Measurements from ENCODE around the gene PLOD1. TPM values are rescaled to one million over a fixed set of nuclear protein-coding genes. Genes with fewer than 3 reads are reported as not detected.

The PLOD1 gene
- total RNA-seq, 1 experiment from 2014 or later, result 156 TPM

DNA sequence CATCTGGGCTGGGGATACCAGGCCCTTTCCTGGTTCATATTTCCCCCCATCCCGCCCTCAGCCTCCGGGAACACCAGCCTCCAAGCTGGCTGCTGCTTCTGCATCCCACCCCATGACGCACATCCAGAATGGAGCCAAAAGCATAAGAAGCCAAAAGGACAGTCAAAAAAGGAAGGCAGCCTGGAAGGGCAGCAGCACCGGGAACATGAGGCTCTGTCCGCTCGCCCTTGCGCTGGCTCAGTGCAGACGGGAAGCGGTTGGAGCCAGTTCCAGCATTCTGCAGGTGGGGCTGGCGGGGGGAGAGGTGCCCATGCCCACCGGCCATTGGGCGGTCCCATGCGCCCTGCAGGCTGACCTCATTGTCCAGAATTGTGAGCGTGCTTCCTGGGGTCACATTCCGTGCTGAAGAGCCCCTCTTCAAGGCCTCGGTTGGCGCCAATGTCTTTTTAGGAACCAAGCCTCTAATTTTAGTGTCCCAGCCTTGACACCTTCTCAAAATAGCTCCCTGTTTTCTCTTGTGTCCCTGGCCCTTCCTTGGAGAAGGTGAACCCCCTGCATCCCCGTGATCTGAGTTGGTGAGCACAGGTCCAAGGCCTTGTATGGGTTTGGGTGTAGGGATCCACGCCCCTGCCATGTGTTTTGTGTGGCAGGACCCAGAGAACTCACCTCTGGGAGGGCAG lies 47.4 kb upstream of the PLOD1 start:
- in situ Hi-C loops (cut with HindIII; ENCODE audit: low pct_unique_long_range_greater_than_20kb, low sequenced_read_pairs), result no loop called here
- intact Hi-C loops (cut with micrococcal nuclease; ENCODE audit: unreplicated experiment), result no loop called here

DNA sequence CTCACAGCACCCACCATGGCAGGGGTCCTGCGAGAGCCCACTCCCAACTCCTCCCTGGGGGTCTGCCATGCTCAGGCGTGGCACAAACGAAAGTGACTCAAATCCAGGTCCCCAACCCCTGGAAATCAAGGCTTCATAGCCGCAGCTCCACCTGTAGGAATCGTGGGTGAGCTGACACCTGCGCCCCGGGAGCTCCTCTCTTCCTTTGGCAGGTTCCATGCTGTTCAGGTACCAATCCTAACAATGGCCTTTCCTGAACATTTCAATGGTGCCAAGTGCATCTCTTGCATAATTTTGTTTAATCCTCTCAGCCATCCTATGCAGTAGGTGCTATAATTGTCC lies 46.9 kb upstream of the PLOD1 start:
- Histone ChIP-seq H3K4me3 (ENCODE audit: low read depth in 2 of 2, low read length in 2 of 2) (no peak overlapping the region), H3K4me1 (ENCODE audit: control insufficient read depth, insufficient read depth, low read length) (no peaks in the 10 kb centered on the region), H3K36me3 (ENCODE audit: control insufficient read depth, insufficient read depth, low read length) (no peaks in the 10 kb centered on the region), H3K9me3 (ENCODE audit: control insufficient read depth, insufficient read depth, low read depth, low read length) (no peaks in the 10 kb centered on the region), H3K27me3 (ENCODE audit: control insufficient read depth, insufficient read depth, low read length) (no peaks in the 10 kb centered on the region), H3K27ac (ENCODE audit: low read length) (no peak overlapping the region)
- in situ Hi-C loops (cut with HindIII; ENCODE audit: low pct_unique_long_range_greater_than_20kb, low sequenced_read_pairs), result no loop called here
- BruUV-seq (replicated peaks), result no TSS peak
- intact Hi-C loops (cut with micrococcal nuclease; ENCODE audit: unreplicated experiment), result no loop called here
- ChIA-PET CTCF (no interaction called here), POLR2A (interaction anchor here (0.7 to 1.1 kb wide), 3 partner anchors 20 to 41 kb away, joined by 3 to 7 read pairs (median 6); no protein-coding TSS in a partner anchor)
- ATAC-seq, result no peak
- DNase-seq (ENCODE audit: low read depth, low spot score), result no peak
- TF ChIP-seq SIN3A (IDR thresholded peaks at IDR 0.05; ENCODE audit: borderline replicate concordance, insufficient read depth, low read depth, low read length) (no peak), POLR2AphosphoS5 (IDR thresholded peaks at IDR 0.05; ENCODE audit: low read depth, low read length) (no peak), TCF7L2 (IDR thresholded peaks at IDR 0.05; ENCODE audit: low read depth, low read length) (no peak)
- TF ChIP-seq, protein P1, sequence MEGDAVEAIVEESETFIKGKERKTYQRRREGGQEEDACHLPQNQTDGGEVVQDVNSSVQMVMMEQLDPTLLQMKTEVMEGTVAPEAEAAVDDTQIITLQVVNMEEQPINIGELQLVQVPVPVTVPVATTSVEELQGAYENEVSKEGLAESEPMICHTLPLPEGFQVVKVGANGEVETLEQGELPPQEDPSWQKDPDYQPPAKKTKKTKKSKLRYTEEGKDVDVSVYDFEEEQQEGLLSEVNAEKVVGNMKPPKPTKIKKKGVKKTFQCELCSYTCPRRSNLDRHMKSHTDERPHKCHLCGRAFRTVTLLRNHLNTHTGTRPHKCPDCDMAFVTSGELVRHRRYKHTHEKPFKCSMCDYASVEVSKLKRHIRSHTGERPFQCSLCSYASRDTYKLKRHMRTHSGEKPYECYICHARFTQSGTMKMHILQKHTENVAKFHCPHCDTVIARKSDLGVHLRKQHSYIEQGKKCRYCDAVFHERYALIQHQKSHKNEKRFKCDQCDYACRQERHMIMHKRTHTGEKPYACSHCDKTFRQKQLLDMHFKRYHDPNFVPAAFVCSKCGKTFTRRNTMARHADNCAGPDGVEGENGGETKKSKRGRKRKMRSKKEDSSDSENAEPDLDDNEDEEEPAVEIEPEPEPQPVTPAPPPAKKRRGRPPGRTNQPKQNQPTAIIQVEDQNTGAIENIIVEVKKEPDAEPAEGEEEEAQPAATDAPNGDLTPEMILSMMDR (IDR thresholded peaks at IDR 0.05), result no peak
- TF ChIP-seq, protein P2, sequence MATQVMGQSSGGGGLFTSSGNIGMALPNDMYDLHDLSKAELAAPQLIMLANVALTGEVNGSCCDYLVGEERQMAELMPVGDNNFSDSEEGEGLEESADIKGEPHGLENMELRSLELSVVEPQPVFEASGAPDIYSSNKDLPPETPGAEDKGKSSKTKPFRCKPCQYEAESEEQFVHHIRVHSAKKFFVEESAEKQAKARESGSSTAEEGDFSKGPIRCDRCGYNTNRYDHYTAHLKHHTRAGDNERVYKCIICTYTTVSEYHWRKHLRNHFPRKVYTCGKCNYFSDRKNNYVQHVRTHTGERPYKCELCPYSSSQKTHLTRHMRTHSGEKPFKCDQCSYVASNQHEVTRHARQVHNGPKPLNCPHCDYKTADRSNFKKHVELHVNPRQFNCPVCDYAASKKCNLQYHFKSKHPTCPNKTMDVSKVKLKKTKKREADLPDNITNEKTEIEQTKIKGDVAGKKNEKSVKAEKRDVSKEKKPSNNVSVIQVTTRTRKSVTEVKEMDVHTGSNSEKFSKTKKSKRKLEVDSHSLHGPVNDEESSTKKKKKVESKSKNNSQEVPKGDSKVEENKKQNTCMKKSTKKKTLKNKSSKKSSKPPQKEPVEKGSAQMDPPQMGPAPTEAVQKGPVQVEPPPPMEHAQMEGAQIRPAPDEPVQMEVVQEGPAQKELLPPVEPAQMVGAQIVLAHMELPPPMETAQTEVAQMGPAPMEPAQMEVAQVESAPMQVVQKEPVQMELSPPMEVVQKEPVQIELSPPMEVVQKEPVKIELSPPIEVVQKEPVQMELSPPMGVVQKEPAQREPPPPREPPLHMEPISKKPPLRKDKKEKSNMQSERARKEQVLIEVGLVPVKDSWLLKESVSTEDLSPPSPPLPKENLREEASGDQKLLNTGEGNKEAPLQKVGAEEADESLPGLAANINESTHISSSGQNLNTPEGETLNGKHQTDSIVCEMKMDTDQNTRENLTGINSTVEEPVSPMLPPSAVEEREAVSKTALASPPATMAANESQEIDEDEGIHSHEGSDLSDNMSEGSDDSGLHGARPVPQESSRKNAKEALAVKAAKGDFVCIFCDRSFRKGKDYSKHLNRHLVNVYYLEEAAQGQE (IDR thresholded peaks at IDR 0.05; ENCODE audit: insufficient read depth in 1 of 2, low read depth in 2 of 2, low read length in 1 of 2), result no peak

More for the DNA sequence above, 47.4 kb upstream of the PLOD1 start:
- TF ChIP-seq SIN3A (IDR thresholded peaks at IDR 0.05; ENCODE audit: borderline replicate concordance, insufficient read depth, low read depth, low read length) (no peak), POLR2AphosphoS5 (IDR thresholded peaks at IDR 0.05; ENCODE audit: low read depth, low read length) (no peak), TCF7L2 (IDR thresholded peaks at IDR 0.05; ENCODE audit: low read depth, low read length) (no peak)
- TF ChIP-seq, protein P1 (IDR thresholded peaks at IDR 0.05), result no peak
- TF ChIP-seq, protein P2 (IDR thresholded peaks at IDR 0.05; ENCODE audit: insufficient read depth in 1 of 2, low read depth in 2 of 2, low read length in 1 of 2), result no peak
- Histone ChIP-seq H3K27ac (ENCODE audit: low read length) (no peak overlapping the region), H3K9me3 (ENCODE audit: control insufficient read depth, insufficient read depth, low read depth, low read length) (no peaks in the 10 kb centered on the region), H3K4me1 (ENCODE audit: control insufficient read depth, insufficient read depth, low read length) (no peaks in the 10 kb centered on the region), H3K4me3 (ENCODE audit: low read depth in 2 of 2, low read length in 2 of 2) (no peak overlapping the region), H3K36me3 (ENCODE audit: control insufficient read depth, insufficient read depth, low read length) (no peaks in the 10 kb centered on the region), H3K27me3 (ENCODE audit: control insufficient read depth, insufficient read depth, low read length) (no peaks in the 10 kb centered on the region)
- DNase-seq (ENCODE audit: low read depth, low spot score) (no peak), ATAC-seq (no peak)
- ChIA-PET POLR2A (interaction anchor here (0.8 to 1.1 kb wide), 2 partner anchors 22 to 40 kb away, joined by 3 to 6 read pairs; no protein-coding TSS in a partner anchor), CTCF (no interaction called here)
- no TSS peak for BruUV-seq (replicated peaks)

Data from Panc1 (cell line).